Measurements from ENCODE around the gene CEP162.
"Not testable (repeated sequence)": the region's sequence is repeated elsewhere in the genome, so short reads cannot be mapped to it uniquely, and the experiment has no call there.

The CEP162 gene

DNA sequence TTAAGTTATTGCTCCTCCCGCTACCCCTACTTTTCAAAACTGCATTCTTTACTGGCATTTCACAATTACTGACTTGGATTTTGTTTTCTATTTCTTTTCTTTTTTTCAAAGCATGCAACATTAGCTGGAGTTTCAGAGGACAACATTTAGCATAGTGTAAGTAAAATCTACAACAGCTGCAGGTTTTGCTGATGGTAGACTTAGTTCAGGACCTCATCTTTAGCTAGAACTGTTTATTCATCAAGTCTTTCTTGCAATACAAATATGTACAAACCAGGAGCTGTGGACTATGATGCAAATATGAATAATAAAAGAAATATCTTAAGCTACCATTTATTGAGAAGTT, 728 bp upstream of the CEP162 start:
- intact Hi-C loops (cut with DNase I): loop anchor here (5.0 to 10.0 kb wide), 3 partner anchors 373 to 1097 kb away; partner anchors contain the start of genes CYB5R4, RIPPLY2 and SNAP91

DNA sequence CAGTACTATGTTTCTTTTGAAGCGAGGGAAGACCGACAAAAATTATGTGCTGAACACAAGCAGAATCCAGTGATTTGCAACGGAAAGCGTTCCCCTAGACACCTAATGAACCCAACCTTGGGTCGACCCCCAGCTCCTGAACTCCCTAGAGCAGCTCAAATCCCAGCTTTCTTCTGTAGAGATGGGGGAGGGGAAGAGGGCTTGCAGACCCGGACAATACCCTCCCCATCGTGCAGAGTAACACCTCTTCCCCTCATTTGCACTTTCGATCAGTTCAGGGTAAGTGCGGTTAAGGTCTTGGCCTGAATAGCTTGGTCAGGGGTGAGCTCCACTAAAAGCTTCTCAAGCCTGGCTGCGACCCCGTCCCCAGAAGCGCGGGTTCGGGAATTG, 404 bp downstream of the CEP162 start:
- DNase-seq: peak in 1 of 10 donors; percentile 58
- intact Hi-C loops (cut with DNase I): loop anchor here (2.0 to 10.0 kb wide), 4 partner anchors 342 to 1098 kb away; partner anchors contain the start of genes CYB5R4, RIPPLY2 and SNAP91

More for the DNA sequence above, 728 bp upstream of the CEP162 start:
- no peak for DNase-seq

DNA sequence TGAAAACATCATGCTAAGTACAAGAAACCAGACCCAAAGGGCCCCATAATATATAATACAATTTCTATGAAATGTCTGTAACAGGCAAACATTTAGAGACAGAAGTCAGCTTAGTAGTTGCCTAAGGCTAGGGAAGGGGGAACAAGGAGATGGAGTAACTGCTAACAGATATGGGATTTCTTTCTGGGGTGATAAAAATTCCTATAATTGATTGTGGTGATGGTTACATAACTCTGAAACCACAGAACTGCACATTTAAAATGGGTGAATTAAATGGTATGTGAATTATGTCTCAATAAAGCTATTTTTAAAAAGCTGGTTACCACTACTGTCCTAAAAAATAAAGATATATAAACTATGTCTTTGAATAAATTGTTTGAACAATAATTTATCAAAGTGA, 3.2 kb downstream of the CEP162 start:
- no peak for DNase-seq
- intact Hi-C loops (cut with DNase I): loop anchor here (10.0 kb wide), 2 partner anchors 369 to 1101 kb away; partner anchors contain the start of genes CYB5R4 and RIPPLY2

DNA sequence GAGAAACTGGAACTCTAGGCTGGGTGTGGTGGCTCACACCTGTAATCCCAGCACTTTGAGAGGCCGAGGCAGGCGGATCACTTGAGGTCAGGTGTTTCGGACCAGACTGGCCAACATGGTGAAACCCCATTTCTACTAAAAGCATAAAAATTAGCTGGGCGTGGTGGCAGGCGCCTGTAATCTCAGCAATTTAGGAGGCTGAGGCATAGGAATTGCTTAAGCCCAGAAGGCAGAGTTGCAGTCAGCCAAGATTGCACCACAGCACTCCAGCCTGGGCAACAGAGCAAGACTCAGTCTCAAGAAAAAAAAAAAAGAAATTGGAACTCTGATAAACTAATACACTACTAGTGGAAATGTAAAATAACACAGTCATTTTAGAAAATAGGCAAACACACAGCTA, 3.8 kb downstream of the CEP162 start:
- intact Hi-C loops (cut with DNase I): loop anchor here (10.0 kb wide), 2 partner anchors 369 to 1101 kb away; partner anchors contain the start of genes CYB5R4 and RIPPLY2
- not testable (repeated sequence) for DNase-seq

DNA sequence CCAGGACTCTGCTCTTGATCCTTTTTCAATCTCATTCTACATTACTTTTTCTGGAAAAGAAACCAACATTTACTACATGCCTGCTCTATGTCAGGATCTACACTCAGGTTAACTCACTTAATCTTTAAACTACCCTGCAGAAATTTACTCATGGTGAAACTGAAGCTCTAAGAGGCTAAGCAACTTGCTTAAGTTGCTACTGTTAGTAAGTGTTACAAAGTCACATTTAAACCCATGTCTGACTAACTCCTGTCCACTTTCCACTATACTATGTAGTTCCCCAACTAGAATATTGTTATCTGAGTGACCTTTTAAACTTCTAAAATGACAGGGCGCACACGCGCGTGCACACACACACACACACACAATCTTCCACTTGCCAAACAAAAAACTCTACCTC, 5.0 kb downstream of the CEP162 start:
- intact Hi-C loops (cut with DNase I): loop anchor here (10.0 kb wide), 2 partner anchors 368 to 1102 kb away; partner anchors contain the start of genes CYB5R4 and RIPPLY2
- DNase-seq: no peak

DNA sequence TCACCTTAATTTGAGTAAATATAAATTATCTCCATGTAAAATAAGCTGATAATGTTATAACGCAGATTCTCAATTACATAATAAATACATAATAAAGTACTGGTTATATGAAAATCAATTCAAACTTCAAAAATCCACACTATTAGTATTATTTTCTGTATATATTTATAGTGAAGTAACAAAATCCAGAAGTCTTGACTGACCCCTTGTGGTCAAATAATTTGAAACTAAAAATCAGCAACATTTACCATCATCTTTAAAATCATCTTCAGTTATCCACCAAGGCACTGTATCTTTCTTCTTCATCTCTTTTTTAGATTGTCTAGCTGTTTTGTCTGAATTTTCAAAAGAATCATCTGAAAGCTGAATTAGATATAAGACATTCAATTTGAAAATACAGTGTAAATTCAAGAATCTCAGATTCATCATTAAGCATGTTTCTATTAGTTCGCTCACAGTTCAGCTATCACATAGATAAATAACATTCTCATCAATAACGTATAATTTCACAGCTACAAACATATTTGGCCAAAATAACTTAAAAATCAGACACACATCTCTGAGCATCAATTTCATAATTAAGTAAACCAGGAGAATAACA, 6.5 kb downstream of the CEP162 start:
- intact Hi-C loops (cut with DNase I): loop anchor here (10.0 kb wide), 2 partner anchors 366 to 1104 kb away; partner anchors contain the start of genes CYB5R4 and RIPPLY2
- no peak for DNase-seq

DNA sequence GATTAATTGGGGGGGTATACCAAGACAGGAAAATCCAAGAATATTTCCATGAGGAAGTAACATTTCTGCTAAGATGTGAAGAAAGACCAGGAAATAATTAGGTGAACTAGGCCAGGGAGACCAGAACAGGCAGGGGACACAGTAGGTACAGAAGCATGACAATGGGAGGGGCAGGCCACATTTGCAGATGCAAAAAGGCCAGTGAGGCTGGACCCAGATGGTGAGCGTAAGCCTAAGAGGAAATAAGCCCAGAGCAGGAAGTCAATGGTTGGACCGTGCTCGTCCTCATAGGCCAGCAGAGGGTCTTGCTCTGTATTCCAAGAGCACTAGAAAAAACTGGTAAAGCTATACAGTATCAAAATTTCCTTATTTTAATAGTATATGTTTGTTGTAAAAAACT, 9.4 kb downstream of the CEP162 start:
- intact Hi-C loops (cut with DNase I): loop anchor here (2.0 kb wide), 1 partner anchor 603 kb away; no protein-coding TSS in a partner anchor
- no peak for DNase-seq

DNA sequence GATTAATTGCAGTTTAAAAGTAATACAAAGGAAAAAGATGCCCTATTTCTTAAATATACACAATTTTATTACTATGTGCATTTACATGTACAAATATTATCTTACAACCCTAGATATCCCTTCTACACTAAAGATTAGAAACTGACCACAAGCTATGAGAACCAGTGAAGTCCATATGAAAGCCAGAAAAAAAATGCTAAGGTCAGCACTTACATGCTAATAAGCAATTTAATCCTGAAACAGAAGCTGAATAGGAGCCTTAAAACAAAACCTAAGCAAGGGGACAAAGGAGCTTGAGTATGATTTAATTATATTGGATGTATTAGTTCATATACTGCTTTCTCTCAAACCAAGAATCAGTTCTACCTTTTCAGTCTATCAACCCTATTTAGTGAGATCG, 14.2 kb downstream of the CEP162 start:
- intact Hi-C loops (cut with DNase I): no loop called here
- DNase-seq: no peak

DNA sequence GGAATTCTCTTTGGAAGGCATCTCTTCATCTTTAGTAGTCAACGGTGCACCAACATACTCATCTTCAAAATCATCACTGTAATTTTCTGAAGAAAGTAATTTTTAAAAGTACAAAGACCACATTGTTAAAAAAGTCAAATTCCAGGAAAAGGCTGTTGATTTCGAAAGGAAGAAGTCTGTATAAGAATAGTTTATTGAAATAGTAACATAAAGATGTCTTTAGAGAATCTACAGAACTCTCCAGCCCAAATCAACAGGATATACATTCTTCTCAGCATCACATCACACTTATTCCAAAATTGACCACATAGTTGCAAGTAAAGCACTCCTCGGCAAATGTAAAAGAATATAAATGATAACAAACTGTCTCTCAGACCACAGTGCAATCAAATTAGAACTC, 23.4 kb downstream of the CEP162 start:
- intact Hi-C loops (cut with DNase I): no loop called here
- no peak for DNase-seq

DNA sequence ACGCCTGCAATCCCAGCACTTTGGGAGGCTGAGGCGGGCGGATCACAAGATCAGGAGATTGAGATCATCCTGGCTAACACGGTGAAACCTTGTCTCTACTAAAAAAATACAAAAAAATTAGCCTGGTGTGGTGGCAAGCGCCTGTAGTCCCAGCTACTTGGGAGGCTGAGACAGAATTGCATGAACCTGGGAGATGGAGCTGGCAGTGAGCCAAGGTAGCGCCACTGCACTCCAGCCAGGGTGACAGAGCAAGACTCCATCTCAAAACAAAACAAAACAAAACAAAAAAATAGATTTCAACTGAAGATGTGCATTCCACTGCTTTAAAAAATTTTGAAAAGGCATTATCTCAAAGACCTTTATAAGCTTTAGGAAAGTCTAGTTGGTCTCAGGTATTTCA, 27.5 kb downstream of the CEP162 start:
- DNase-seq: peak in 1 of 10 donors; percentile 56
- intact Hi-C loops (cut with DNase I): not testable (repeated sequence)

DNA sequence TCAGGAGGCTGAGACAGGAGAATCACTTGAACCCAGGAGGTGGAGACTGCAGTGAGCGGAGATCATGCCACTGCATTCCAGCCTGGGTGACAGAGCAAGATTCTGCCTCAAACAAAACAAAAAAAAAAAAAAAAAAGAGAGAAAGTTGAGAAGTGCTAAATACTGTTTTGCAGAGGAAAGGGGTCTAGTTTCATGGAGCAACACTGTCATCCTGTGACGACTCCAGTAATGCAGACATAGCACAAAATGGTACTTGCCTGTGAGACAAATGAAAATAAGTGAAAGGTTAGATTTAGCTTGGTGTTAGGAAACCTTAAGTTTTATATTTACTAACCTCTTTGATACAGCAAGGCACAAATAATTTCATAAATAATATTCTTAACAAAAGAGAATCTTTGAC, 29.7 kb downstream of the CEP162 start:
- intact Hi-C loops (cut with DNase I): no loop called here
- no peak for DNase-seq

DNA sequence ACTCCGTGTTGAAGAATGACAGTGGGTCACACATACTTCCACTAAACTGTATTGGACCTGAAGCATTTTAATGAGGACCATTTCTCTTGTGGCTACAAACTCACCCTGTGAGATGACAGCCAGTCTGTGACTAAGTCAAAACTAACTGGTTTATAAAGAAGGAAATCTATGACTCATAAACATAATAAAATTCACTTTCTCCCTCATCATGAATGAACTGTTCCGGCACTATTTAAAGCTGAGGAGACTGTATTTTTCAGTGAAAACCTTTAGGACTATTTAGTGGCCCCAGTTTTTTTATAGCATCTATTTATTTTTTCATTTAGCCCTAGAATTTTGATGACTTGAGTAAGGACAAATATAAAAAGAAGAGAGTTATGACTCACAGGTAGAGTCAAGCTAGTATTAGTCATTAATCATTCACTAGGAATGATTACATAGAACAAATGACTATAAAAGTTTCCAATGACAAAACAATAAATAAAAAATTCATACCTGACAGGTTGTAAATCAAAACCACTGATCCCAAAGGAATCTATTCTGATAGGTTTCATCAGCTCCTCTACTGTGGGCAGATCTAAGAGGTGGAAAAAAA, 34.2 kb downstream of the CEP162 start:
- intact Hi-C loops (cut with DNase I): no loop called here
- DNase-seq: no peak

DNA sequence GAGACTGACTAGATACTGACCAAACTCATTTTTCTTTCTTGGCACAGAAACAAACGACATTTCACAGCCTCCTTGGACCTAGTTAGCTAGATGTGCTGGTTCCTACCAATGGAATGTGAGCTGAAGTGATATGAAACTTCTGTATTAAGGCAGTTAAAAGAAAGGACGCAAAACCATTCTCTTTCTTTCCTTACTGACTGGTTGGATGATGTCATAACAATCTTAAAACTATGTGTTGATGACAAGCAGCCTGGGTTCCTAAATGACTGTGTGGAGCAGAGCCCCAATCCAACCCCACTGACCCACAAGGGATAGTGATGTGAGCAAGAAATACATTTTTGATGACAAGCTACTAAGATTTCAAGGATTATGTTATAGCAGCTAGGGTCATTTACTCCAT, 35.6 kb downstream of the CEP162 start:
- intact Hi-C loops (cut with DNase I): no loop called here
- no peak for DNase-seq

DNA sequence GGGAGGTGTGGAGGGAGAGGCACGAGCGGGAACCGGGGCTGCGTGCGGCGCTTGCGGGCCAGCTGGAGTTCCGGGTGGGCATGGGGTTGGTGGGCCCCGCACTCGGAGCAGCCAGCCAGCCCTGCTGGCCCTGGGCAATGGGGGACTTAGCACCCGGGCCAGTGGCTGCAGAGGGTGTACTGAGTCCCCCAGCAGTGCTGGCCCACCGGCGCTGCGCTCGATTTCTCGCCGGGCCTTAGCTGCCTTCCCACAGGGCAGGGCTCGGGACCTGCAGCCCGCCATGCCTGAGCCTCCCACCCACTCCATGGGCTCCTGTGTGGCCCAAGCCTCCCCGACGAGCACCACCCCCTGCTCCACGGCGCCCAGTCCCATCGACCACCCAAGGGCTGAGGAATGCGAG, 38.1 kb downstream of the CEP162 start:
- DNase-seq; intact Hi-C loops (cut with DNase I): not testable (repeated sequence)

DNA sequence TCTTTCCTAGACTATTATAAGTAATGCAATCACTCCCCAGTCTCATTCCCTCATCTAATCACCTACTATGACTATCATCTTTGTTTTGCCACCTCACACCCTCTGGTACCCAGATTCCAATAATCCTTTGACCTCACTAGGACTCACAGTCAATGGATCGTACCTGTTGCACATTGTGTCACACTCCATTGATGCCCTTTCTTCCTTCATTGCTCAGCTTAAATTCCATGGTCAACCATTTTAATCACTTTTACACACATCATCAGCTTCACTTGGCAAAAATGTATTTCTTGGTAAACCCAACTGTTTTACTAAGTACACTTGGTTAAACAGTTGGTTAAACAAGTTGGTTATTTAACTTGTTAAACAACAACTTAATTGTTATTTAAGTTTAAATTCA, 44.0 kb downstream of the CEP162 start:
- intact Hi-C loops (cut with DNase I): no loop called here
- DNase-seq: no peak

DNA sequence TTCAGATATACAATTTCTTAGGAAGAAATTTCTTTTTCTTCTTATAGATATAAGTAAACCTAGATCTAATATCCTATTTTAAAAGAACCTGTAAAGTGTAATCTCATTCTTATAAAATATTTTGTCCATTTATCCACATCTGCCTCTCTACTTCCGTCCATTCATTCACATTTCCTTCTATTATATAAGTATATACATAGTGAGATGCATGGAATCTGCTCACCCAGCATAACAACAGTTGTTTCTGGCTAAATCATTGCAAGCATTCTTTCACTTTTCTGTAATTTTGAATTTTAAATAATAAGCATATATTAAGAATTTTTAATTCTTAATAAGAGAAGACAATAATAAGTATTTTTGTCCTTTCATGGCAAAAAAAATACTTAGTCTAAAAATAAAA, 45.4 kb downstream of the CEP162 start:
- no peak for DNase-seq
- intact Hi-C loops (cut with DNase I): no loop called here

DNA sequence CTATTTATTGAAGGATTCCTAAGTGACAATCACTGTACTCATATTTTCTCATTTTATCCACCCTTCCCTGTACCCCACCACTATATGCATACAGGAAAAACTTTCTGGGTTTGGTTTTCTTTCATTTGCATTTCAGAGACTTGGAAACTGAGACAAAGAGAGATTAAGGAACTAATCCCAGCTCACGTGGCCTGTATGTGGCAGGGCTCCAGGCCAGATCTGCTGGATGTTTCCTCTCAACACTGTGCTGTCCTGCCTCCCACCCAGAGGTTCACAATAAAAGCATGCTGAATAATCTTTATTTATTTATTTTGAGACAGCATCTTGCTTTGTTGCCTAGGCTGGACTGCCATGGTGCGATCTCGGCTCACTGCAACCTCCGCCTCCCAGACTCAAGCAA, 50.2 kb downstream of the CEP162 start:
- intact Hi-C loops (cut with DNase I): no loop called here
- no peak for DNase-seq

DNA sequence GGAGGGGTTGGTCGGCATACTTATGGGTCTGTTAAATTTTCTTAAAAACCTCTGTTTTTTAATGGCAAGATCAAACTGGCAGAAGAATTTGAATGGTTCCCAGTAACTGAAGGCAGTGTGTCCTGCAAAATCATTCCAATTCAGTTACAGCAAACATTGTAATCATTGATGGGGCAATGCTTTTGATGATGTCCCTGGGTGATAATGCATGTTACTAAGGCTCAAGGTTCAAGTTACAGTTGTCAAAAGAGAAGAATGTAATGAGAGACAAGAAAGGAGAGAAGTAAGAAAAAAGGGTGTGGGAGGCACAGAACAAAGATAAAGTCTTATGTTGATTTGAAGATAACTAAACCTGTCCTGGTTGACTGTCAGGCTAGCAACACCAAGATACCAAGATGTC, 54.9 kb downstream of the CEP162 start:
- intact Hi-C loops (cut with DNase I): no loop called here
- no peak for DNase-seq

DNA sequence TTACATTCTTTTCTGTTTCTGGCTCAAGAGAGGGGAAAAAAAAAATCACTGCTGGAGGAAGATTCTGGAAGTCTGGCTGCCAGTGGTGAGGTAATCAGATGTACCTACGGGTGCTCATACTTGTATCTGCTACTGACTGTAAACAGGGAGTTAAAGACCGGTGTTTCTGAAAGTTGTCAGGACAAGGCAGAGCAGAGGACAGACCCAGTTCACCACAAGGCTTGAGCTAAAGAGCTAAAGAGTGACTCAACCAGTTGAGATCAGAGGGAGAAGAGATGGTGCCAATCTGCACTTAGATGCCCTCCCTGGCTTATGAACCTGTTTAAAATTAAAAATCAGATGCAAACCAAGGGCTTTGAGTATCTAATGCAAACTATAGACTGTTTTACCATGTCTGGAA, 55.4 kb downstream of the CEP162 start:
- DNase-seq: no peak
- intact Hi-C loops (cut with DNase I): no loop called here

DNA sequence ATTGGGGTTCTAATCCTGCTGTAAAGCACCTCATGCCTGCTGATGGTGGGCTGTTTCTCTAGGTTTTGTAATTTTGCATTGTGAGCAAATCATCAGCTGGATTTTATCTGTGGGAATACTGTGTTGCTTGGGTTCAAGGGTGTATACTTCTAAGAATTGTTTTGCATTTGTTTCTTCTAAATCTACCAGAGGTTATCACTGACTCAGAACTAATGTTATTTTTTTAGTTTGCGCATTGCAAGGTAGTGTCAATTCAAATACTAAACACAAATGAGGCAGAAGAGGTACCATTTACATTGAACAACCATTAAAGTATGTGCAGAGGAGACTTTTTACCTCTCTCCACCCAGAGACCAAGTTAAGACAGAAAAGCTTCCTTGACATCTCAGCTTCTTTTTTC, 60.0 kb downstream of the CEP162 start:
- no peak for DNase-seq
- intact Hi-C loops (cut with DNase I): no loop called here

DNA sequence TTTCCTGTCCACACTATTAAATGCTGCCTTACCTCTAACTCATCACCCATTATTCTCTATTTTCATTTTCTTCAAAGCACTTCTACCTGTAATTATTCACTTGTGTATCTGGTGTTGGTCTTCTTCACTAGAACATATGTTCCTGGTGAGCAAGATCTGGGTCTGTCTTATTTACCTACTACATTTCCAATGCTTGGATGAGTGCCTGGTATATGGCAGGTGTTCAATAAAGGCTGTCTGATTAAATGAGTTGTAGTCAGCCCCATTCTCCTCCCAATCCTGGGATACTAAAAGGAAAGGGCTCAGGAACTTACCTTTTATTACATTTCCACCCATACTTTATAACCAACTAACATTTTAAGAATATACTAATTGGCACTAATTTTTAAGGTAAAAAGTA, 61.0 kb downstream of the CEP162 start:
- intact Hi-C loops (cut with DNase I): no loop called here
- no peak for DNase-seq

DNA sequence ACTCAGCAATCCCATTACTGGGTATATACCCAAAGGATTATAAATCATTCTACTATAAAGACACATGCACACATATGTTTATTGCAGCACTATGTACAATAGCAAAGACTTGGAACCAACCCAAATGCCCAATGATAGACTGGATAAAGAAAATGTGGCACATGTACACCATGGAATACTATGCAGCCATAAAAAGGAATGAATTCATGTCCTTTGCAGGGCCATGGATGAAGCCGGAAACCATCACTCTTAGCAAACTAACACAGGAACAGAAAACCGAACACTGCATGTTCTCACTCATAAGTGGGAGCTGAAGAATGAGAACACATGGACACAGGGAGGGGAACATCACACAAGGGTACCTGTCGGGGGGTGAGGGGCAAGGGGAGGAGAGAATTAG, 63.1 kb downstream of the CEP162 start:
- intact Hi-C loops (cut with DNase I); DNase-seq: not testable (repeated sequence)

Measured in posterior cingulate gyrus (tissue), 11 donors.